ENCODE data around the gene EDNRB.
"Not testable (repeated sequence)": the region's sequence is repeated elsewhere in the genome, so short reads cannot be mapped to it uniquely, and the experiment has no call there.

EDNRB gene

DNA sequence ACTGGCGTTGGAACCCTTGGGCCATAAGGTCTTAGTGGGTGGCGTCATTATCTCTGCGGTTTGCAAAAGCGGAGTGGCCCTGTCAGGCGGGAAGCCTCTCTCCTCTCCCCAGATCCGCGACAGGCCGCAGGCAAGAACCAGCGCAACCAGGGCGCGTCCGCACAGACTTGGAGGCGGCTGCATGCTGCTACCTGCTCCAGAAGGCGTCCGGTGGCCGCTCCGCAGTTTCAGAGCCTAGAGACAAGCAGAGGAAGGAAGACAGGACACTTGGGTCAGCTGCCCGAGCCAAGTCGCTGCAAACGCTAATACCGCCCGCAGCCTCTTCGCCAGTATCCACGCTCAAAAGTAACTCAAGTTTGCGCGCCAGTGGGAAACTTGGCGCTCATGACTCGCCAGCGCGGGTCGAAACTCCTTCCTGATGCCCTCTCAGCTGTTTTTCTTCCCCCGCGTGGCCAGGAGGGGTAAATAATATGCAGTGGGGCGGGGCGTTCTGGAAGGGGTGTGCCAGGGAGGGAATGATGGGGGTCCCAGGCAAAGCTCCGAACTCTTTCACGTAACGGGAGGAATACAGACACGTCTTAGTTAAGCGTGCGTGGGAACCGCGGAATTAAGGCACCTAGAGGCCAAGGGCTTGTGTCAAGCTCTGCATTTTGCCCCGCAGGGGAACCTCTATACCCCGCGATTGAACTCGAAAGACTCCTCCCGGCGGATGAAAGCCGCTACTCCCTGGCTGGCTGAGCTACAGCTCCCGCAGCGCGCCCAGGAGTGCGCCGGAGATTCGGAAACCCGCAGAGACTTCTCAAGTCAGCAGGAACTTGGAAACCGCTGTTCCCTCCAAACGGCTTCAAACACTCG, at the start of gene EDNRB:
EDNRB (minus strand) TSS at position 441 of the 855 bp plus-strand sequence; CDS start at position 183, 258 bp downstream.
- no peak for FAIRE-seq

DNA sequence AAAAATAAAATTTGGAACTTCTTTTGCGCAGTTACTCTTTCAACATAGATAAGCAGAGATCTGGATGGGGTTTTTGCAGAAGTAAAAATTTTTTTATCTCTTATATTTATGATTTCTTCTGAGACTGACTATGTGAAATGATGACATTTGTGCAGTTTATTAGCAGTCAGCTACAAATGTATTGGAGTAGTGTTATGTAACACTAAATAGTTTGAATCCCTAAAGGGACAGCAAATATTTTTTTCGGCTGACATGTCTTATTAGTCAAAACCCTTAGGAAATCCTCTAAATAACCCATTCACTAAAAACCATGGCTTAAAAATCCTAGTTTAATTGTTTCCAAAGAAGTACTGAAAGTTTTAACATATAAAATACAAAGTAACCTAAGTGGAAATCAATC, 48.0 kb upstream of the EDNRB start:
- FAIRE-seq, result no peak

DNA sequence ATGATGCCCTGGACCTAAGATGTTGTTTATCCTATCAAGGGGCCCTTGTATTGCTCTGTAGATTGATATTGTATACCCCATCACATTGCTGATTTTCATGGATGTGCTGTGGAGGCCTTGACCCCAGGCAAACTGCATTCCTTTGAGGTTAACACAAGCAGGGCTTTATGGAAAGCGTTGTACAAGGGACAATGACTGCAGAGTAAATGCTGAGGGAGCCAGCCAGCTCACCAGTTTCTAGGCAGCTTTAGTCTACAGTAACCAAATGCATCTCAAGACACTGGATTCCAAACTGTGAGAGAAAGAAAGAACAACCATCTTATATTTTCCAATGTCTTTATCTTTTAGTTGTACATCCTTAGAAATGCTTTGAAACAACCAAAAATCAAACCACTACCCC, 34.1 kb upstream of the EDNRB start:
- FAIRE-seq, result no peak

DNA sequence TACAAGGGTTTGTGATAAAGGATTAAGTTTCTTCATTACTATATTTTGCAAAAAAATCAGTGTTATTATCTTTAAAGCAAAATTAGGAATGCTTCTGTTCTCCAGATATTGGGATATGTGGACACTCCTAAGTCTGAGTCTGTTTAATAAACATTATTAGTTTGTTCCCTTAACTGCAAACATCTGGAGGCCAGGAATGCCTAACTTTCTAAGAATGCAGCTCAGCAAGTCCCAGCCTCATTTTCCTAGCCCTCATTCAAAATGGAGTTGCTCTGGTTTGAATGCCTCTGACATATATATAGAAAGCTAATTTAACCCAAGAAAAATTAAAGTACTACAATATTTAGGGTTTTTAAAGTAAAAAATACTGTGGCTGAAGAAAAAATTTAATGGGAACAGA, 33.6 kb upstream of the EDNRB start:
- no peak for FAIRE-seq

DNA sequence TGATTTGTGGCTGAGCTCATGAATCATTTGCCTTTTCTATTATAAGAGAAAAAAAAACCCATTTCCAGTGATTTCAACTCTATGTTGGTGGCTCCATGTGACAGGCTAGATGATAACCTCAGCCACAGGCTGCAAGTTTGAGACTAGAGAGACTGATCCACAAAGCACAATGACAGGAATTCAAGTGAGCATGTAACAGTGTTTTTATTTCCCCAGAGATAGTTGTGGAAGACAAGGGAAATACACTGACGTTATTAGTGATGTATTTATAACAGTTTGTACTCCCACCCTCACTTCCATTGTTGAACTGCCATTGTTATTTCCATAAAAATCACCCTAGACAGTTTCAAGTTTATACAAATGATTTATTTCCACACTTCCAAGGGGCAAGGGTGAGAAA, 27.9 kb upstream of the EDNRB start:
- no peak for FAIRE-seq

DNA sequence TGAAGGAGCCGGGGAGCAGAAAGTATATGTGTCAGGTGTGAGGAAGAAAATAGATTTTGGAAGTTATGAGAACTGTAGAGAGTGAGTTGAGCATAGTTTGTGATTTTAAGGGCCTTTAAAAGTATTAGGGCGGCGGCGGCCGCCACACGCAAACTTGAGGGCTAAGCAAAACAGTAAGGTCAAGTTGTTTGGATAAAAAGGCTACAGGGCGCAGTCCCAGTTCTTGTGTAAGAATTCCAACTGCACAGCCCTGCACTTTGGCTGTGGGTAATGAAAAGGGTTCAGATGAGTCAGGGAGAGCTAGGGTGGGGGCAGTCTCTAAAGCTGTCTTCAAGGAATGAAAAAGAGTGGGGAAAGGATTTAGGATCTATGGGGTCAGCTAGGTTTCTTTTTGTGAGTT, 16.4 kb upstream of the EDNRB start:
- not testable (repeated sequence) for FAIRE-seq

DNA sequence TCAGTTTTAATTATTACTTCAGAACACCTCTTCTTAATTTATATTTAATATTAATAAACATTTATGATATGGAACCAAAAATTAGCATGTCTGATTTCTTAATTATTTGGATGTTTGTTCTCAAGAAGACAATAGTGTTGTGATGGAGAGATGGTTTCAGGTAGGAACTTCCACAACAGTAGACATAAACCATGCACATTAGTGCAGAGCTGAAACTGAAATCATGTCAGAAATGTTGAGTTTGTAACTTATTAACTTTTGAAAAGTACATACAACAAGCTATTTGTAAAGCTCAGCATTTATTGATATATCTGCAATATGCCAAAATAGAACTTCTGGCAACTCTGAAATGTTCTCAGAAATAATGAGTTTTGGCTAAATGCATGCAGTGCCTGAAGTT, 11.8 kb upstream of the EDNRB start:
- no peak for FAIRE-seq

DNA sequence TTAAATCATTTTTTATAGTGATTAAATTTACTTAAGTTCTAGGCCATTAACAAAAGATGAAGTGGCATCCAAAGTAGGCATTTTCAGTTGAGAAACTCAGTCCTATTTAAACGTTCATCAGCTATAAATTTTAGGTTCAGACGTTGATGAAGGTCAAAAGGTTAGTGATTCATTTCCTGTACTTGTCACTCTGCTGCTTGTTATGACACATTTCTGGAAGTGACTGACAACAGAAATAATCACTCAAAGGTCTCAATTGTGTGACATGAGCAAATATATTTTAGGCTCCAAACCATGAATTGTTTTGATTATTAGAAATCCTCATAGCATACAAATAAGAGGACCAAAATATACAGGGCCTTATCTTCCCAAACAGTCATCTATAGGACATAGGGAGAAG, 10.3 kb upstream of the EDNRB start:
- FAIRE-seq, result no peak

DNA sequence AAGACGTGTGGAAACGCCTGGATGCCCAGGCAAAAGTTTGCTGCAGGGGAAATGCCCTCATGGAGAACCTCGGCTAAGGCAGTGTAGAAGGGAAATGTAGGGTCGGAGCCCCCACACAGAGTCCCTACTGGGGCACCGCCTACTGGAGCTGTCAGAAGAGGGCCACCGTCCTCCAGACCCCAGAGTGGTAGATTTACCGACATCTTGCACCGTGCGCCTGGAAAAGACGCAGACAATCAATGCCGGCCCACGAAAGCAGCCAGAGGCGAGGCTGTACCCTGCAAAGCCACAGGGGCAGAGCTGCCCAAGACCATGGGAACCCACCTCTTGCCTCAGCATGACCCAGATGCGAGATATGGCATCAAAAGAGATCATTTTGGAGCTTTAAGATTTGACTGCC, 7.0 kb upstream of the EDNRB start:
- no peak for FAIRE-seq

DNA sequence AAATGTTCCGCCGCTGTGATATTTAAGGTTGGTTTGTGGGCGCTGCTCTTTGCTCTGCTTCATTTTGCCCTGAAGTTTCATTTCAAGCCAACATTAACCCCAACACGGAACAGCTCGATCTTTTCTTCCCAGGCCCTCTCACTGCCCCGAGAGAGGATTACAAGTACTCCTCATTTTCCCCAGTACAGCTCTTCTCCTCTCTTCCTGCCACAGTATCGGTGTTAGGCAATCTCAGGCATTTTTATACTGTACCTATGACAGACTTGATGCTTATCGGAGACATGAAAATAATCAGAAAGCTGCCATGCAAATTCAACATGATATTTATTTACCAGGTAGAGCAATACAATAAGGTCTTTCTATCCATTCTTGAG, 1.3 kb upstream of the EDNRB start:
- FAIRE-seq, result no peak

DNA sequence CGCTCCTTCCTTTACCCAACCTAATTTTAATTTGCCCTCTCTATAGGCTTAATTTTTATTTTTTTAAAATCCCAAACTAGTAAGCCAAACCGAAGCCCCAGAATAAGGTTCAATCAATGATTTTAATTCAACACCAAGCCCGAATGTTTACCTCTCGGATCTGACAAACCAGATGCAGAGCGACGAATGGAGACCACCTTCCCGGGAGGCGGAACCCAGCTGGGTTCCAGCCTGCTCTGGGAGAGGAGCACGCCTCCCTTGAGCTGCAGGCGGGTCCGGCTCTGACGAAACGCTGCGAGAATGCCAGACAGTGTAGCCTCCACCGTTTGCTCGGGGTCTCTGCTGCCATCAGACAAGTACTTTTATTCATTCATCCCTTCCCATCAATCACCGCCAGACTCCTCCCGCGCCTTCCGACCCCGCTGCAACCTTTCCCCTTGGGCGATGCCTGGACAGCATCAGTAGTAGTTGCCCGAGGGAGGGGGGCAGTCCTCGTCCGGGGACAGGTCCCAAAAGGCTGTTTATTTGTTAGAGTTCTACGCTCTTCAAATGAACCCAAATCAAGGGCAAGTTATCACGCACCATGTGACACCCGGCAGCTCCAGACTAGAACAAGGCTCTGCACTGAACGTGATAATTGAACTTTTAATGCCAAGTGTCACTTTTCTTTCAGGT, 752 bp upstream of the EDNRB start:
- FAIRE-seq, result no peak

DNA sequence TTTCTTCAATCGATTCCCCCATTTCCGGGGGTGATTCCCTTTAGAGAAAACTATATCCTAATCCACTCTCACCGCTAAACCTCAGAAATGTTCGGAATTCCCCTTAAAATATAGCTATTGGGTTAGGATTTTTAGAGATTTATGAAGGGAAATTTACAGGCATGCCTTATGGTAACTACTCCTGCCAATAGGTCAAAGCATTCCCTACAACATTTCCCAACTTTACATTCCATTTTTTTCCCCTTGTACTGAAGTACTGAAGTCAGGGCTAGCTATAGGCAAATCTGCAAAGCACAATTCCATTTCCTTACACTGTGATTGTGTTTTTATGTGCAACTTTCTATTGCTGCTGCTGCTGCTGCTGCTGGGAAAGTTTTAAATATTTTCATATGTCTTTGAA, 2.1 kb downstream of the EDNRB start:
- FAIRE-seq, result no peak

DNA sequence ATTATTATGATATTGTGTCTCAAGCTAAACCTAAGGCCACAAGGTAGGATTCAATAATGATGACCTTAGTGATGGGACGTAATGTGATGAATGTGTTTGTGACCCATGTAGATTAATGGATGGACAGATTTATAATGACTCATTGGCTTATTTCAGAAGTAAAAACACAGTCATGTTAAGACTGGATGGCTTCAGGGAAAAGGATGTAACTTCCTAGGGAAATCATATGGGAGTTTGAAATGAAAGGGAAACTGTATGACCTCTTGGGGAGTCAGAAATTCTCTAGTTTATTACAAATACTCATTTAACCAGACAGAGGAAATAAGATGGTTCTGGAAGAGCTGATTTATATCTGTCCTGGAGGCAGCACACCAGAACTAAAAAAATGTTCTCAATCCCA, 2.9 kb downstream of the EDNRB start:
- no peak for FAIRE-seq

DNA sequence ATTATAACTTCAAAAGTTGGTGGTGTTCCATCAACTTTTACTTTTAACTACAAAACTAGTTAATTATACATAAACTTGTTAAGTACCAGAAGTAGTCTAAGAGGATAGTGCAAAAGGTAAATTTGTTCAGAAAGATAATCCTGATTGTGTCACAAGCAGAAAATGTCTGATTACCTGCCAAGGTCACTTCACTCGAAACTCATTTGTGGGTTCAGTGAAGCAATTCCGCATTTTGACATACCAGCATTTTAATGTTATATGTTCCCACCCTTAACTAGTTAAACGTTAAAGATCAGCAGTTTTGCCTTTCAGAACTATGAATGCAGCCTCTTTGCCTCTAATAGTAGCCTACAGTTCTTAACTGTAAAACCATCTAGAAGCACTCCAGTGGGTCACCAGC, 5.6 kb downstream of the EDNRB start:
- FAIRE-seq, result no peak

DNA sequence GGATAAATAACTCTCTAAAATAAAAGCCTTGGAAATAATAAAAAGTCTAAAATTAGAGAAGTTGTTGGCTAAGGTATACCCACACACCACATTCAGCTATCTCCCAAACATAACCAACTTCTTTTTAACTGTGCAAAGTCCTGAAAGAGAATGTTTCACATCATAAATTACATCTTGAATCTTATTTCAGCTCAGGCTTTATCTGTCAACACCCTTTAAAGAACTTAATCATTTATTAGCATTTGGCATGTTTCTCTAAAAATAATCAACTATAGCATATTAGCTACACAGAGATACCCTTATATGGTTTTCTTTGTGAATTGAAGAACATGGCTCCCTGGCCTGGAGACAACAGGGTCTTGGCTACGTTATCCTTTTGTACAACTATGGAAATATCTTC, 6.9 kb downstream of the EDNRB start:
- FAIRE-seq, result no peak

DNA sequence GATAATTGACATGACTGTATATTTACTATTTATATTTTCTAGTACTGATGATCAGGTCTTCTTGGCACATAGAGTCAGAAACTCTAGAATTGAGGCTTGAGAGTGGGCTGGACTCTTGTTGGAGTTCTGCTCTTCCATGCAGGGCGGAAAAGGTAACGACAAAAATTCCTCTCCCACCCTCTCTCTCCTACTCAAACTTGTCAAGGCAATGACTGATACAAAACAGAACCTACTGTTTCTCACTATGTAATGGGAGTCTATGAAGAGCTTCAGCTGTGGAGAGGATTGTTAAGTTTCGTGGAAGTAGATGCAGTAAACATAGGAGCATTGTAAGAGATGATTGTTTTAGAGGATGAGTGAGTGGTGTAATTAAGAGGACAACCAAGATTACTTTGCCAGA, 8.8 kb downstream of the EDNRB start:
- FAIRE-seq, result no peak

DNA sequence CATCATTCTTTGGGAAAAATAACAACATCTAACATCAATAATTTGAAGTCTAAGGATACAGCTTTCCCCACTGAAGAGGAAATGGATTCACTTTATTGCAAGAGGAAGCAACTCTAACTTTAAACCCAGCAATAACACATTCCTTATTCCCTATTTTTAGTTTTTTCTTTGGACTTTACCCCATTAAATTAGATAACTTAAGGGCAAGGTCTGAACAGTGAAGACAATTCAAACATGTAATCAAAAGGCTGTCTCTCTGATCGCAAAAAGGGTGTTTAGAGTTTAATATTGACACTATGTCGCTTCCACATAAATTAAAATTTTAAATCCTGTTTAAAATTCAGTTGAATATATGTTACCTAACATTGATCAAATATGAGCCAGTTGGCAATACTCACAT, 10.1 kb downstream of the EDNRB start:
- FAIRE-seq, result no peak

DNA sequence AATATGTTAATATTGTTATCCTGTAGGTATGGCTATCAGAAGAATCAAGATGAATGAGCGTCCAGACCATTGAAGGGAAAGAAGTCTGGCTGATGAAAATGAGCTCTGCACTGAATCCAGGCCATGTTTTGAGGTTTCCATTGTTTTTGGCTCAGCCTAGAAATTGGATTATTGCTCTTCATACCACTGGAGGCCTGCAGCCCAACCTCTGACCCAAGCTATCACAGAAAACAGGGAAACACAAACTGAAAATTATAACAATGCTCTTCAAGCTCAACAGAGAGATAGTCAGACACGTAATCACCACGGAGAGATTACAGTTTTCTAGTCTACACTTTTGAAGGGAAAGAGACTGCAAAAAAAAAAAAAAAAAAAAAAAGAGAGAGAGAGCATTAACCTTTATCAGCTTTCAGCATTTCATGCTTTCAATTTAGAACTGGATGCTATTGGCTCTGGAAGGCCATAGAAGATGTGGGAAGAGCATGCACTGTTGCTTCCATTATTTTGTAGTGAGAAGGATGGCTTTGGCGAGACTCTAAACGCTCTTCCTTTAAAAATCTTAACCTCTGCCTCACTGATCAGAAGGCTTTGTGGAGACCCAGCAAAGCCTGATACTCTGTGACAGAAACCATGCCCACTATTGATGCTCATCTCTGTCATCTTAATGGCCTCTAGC, 10.8 kb downstream of the EDNRB start:
- FAIRE-seq, result no peak

DNA sequence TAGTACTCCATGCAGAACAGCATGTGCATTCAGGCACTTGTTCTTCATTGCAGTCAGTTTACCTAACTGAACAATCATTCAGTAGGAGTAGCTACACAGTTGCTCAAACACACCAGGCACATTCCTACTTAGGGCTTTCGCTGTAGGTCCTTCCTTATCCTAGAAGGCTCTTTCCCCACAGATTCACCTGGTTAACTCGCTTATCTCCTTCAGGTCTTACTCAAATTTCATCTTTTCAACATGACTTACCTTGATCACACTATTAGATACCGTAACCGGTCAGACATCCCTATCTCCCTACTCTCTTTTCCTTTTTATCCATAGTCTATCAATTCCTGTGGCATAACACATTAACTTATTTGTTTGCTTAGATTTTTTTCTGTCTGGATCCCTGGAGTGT, 14.6 kb downstream of the EDNRB start:
- no peak for FAIRE-seq

DNA sequence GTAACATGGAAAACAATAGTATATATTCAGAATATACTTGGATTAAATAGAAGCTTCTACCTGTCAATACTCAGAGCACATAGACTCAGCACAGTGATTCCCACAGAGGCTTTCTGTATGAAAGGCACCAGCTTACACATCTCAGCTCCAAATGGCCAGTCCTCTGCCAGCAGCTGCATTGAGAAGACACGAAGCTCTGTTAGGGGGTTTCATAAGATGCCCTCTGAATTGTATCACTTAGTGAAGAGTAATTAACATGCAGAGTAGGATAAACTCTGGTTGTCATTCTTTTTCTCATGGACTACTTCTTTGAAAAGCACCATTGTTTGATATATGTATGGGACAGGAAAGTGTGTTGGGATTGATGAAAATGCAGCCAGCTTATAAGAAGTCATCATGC, 15.2 kb downstream of the EDNRB start:
- no peak for FAIRE-seq

DNA sequence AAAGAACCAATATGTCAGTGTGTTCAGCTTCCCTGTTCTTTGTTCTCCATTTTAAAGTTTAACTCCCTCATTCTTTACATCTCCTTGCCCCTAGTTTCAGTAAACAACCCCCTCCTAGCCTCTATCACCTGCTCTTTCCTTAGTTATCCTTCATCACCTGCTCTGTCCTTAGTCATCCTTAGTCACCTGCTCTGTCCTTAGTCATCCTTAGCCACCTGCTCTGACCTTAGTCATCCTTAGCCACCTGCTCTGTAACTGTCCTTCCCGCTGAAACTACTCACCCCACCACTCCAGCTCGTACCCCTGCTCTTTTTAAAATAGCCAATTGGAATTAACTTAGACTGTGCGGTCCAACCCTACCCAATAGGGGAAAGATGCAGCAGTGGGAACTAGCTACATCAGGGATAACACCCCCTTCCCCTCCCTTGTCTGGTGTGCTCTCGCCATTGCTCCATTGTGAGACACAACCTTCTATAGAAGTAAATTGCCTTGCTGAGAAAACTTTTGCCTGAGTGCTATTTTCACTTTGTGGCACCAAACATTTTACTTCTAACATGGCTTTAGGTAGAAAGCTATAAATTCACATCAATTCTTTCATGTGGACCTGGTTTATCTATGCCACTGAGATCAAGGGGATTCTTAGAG, 16.2 kb downstream of the EDNRB start:
- FAIRE-seq, result no peak

DNA sequence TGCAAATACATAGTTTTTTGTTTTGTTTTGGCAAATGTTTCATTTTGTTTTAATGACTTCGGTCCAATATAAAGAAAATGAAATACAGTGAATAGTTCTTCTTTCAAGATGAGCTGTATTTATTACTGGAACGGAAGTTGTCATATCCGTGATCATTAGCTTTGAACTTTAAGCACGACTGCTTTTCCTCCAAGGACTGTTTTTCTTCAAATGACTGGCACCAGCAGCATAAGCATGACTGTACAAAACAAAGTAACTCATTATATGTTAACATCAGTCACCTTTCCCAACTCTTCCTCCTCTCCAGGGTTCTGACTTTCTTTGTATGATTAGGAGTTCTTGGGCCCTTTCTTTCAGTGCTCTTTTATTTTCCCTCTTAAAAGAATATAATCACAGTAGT, 20.5 kb downstream of the EDNRB start:
- FAIRE-seq, result no peak

DNA sequence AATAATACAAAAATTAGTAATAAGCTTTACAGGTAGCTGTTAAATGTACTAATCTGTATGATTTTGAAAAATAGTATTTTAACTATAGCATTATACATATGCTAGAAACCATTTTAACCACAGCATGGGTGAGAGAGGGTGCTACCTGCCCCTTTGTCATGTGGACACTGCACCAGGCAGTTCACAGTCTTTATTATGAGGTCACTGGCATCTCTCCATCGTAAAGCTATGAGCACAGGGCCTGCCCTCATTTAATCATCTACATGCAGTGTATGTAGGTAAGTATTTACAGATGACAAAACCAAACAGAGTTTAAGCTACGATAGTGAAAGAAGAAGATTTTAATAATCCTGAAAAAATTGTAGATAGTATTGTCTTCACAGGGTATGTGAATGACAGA, 21.7 kb downstream of the EDNRB start:
- no peak for FAIRE-seq

DNA sequence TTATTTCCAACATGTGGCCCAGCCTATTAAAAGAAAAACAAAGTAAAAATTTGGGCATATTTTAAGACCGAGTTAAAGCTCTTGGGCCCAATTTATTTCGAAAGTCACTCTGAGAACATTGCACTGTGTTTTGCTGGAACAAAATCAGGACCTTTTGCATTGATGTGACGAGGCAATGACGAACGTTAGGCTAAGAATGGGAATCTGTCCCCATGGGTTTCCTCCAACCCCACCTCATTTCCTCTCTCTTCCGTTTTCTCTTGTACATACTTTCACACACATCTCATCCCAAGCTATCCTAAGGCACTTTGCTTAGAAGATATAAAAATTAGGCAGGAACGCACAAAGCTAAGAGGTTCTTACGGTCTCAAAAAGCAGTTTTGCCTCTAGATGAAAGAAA, 22.1 kb downstream of the EDNRB start:
- no peak for FAIRE-seq
